CD4-positive, alpha-beta T cell treated with Interleukin-10 for 1 hour (primary cell): ENCODE measurements around the gene ANKRD9.

ENCODE experiments used
- DNase-seq: peaks from one replicate; pipeline ENCODE4 v3.0.0-alpha.2; 2020

The ANKRD9 gene

DNA sequence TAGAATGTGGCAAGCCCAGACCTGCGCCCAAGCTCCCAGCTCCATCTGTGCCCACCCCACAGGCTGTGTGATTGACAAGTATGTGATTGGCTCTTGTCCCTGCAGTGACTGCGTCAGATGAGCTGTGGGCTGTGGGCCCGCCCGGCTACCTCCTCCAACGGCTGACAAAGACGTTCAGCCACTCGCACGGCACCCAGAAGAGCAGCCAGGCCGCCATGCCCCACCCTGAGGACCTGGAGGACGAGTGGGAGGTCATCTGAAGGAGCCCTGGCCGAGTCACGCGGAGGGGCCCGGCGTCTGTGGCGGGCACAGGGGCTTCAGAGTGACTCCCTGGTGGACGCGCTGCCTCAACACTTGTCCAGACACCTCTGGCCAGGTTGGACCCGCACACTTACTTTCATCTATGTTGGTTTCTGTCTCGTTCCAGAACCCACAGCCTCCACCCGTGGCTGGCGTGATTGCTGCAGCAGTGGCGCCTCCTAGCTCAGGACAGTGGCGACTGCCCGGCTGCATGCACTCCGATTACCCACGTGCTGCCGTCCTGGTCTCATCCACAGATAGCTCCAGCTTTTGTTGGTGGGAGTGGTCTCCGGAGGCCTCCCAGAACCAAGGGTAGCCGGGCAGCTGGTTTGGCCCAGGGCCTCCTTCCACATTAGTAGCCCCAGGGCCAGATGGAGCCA is 11.4 kb downstream of the ANKRD9 start:
- no peak for DNase-seq

DNA sequence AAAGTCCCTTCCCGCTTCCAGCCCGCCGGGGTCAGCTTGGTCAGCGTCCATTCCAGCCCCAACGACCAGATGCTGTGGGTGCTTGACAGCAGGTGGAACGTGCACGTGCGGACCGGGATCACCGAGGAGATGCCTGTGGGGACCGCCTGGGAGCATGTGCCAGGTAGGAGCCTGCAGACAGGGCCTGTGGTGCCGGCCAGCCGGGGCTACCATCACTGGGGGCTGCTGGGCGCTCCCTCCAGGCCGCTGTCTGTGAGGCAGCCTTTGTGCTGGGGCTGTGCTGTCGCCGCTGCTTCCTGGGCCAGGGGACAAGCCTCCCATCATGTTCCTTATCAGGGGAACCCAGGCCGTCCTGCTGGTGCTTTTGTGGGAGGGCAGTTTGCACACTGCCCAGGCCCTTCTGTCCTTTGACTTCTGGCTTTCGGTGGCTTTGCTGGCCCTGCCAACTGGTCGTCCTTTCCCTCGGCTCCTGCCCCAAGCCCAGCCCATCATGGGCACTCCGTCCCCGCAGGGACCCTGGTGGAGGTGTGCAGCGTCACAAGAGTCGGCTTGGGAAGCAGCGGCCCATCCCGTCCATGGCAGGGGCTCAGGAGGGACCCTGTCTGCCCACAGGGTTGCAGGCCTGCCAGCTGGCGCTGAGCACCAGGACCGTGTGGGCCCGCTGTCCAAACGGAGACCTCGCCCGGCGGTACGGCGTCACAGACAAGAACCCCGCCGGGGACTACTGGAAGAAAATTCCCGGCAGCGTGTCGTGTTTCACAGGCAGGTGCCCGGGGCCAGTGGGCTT is 12.4 kb downstream of the ANKRD9 start:
- DNase-seq: no peak

DNA sequence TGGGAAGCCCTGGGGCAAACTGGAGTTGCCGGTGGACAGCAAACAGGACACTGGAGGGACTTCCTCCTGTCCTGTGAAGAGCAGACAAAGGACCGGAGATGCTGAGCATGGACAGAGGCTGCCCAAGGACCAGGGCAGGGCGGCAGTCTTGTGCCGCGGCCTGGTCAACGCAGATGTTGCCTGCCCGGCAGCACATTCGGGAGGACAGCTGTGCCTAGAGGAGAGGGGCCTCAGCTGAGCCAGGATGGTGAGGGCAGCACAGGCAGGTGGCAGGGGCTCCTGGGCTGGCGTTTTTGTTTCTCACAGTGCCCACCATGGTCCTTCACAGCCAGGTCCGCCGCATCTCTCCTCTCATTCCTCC is 13.3 kb downstream of the ANKRD9 start:
- DNase-seq: no peak

DNA sequence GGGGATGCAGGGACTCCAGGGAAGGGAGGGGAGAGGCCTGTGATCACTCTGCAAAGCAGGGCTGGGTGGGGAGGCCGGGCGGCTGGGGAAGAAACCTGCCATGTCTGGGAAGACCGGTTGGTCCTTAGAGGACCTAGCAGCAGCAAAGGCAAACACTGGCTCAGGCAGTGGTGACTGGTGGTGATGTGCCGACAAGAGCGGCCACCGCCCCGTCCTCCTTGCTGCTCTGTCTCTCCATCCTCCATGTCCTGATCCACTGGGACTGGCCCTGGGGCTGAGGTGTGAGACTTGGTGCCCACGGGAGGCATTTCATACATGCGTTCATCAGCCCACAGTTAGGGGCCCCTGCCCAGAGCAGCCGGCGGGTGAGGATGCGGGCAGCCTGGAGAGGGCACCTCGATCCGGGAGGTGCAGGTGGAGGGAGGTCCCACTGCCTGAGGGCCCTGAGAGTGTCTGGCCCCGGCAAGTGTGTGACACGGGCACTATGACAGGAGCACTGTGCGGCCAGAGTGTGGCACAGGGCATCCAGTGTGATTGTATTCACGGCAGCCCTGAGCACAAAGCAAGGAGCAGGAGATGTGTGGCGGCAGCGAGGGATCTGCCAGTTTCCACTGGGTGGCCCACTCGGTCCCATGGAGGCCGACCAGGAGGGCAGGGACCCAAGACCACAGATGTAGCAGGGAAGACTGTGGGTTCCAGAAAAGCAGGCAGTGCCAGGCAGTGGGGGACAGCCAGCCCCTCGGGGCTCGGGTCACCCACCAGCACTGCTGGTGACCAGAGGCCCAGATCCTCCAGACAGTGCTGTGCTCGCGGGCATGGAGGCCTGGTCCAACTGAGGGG is 13.9 kb downstream of the ANKRD9 start:
- DNase-seq: no peak

DNA sequence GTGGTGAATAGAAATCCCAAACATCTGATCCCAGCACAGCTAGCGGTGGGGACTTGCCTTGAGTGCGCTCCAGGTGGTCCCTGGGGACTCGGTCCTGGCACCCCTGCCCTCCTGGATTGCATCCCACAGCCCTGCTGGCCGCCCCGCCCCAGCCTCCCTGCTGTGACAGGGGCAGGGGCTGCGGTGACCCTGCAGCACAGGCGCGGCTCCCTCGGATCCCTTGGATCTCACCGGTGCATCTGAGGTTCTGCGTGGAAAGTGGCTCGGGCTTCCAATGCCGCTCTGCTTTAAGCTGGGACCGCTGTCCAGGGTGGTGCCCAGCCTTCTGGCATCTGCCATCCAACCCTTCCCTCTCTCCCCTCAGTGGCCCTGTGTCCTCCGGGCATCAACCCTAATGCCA is 16.0 kb downstream of the ANKRD9 start:
- no peak for DNase-seq

DNA sequence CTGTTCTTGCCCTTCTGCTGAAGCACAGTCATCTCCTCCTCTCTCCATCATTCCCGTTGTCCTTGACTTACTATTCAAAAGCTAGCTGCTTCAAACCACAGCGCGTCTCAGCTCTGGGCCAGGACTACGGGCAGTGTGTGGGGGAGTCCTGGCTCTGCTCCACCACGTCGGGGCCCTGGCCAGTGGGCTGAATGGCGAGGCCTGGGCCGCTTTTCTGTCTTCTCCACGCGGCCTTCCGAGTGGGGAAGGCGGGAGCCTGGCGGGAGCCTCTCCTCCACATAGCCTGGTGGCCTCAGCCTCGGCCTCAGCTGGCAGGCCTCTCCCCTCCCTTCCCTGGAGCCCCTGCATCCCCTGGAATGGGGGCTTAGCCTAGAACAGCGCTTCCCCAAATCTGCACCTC is 16.5 kb downstream of the ANKRD9 start:
- no peak for DNase-seq

DNA sequence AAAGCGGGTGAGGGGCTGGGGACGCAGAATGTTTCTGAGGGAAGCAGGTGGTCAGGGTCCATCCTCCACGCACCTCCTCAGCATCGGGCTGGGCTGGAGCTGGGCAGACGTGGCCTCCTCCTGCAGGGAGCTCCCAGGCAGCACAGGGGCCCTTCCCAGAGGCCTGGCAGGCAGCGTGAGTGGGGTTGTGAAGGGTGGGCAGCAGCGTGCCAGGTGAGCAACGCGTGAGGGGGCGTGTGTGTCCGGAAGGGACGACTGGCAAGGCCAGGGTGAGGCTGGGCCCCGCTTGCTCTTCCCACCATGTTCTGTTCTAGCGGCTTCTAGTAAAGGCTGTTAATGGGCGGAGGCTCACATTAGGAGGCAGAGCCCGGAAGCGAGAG is 17.1 kb downstream of the ANKRD9 start:
- DNase-seq: no peak

DNA sequence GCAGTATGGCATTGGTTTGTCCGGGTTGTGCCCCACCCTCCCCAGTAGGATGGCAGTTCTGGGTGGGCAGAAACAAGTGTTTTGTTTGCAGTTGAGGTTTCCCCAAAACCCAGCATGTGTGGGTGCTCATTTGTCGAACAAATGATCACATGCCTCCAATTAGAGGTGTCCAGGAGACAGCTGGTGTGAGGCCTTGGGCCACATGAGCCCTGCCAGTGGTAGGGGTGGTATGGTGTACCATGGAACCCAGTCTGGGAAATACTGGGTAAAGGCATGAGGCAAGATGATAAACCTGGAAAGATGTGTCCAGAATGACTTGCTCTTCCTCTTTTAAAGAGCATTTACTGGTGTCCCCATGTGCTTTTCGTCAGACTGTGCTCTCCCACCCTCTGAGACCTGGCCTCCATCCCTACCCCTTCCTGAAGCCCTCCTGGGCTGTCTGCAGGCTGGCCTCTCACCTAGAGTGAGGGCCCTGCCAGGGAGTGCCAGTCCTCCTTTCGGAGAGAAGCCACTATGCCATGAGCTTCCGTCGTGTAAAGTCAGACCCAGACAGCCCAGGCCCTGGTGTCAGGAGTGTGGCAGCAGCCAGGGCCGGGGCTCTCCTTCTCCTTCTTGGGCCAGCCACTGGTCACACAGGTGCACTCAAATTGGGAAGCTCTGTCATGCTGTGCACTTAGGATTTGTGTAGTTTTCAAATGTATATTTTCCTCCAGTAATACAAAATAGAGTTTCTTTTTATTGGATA is 17.6 kb downstream of the ANKRD9 start:
- no peak for DNase-seq

DNA sequence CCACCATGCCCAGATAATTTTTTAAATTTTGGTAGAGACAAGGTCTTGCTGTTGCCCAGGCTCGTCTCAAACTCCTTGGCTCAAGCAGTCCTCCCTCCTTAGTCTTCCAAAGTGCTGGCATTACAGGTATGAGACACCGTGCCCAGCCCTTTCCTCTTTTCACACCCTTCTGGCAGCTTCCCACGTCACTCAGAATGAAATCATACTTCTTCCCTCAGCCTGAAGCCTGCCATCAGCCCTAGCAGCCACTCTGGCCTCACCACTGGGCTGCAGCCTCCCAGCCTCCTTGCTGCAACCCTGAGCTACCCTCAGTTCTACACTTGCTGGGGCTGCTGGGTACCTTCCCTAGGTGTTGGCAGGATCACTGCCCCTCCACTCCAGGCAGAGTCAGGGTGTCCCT is 18.2 kb downstream of the ANKRD9 start:
- DNase-seq: no peak

DNA sequence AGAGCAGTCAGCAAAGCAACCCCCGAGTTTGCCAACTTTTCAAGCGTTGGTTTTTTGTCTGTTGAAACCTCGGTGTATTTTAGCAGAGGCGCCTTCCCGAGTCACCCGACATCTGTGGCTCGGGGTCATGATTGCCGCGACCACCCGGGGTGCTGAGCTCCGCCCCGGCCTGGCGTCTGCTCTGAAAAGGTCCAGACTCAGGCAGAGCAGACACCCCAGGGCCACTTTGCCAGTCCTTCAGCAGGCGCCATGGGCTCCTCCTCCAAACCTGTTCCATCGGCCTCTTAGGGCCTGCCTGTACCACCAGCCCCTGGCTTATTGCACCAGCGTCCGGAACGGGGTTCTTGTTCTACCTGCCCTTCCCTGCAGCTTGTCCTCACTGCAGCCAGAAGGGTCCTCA is 19.1 kb downstream of the ANKRD9 start:
- DNase-seq: no peak

DNA sequence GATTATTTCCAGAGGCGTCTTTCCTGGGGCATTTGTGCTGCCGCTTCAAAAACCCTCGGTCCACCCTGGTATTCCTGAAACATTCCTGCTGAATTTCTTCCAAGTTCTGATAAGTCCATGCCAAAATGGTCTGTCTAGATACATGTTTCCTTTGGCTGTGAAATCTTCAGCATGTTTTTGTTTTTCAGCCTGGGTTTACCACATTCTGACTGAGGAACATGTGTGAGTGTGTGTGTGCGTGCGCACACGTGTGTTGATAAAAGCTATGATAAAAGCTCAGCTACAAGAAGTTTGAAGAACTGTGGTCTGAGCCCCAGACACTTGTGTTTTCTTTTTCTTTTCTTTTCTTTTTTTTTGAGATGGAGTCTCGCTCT is 22.4 kb downstream of the ANKRD9 start:
- DNase-seq: no peak

DNA sequence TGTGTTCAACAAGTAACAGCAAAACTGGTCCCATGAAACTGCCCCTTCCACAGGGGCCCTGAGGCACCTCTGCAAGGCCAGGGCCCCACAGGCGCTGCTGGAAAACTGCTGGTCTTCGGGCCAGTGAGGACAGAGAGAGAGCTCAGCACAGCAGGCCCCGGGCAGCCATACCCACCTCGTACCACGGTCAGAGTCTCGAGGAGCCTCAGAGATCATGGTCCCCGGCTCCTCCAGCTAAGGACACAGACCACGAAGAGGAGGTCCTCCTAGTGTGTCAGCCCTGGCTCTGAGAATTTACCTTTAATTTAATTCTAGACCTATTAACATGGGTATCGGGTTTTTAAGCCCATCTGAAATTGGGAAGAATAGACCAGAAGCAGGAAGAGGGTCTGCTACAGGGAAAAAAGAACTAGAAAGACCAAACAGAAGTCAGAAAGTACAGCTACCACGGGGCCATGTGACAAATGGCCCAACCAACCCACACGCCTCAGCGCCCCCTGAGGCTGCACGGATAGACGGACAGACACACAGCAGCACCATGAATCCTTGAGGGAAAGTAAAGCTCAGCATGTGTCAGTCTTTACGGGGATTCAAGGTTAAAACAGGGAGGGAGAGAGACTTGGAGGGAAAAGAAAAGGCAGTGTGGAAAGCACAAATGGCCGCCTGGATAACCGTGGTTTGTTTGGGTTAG is 22.9 kb downstream of the ANKRD9 start:
- DNase-seq: no peak

DNA sequence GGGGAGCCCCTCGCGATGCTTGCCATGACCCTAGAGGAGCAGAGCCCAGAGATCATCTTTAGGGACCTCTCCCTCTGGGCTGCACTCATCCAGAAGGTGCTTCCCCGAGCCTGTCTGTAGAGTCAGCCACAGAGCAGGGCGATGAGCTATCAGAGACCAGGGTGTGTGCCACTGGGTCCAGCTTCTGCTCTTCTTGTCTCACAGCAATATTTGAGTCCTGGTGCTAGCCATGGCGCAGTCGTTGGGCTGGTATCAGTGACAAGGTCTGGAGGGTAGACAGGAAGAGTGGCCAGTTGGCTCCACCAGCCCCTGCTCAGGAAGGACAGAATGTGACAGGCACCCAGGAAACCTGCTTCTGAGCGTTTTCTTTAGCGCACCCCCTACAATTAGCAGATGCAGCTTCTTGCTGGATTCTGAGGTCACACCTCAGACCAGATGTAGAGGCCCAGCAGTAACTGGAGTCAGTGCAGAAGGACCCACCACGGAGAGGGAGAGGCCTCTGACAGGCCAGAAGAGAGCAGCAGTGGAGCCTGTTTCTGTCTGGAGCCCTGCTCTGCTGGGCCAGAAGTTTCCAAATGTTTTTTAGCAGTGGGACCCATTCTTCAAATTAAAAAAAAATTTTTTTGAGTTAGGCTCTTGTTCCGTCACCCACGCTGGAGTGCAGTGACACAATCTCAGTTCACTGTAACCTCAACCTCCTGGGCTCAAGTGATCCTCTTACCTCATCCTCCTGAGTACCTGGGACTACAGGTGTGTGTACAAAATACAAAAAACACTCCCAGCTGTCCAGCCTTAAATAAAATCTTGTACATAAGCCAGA is 23.7 kb downstream of the ANKRD9 start:
- no peak for DNase-seq

DNA sequence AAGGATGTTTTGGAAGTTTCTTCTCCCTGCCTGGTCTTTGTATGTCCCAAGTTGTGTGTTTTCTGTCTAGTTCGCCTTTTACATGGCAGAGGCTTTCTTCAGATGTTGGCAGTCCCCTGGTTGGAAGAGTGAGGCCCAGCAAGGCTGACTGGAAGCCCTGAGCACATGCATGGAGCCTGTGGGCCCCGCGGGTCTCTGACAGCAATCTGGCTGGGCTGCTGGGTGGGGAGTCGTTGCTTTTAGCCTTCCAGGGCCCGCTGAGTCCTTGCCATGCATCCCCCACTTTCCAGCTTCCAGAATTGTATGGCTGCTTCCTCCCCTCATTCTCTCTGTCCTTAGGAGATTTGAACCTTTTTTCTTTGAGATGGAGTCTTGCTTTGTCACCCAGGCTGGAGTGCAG is 25.3 kb downstream of the ANKRD9 start:
- DNase-seq: no peak

DNA sequence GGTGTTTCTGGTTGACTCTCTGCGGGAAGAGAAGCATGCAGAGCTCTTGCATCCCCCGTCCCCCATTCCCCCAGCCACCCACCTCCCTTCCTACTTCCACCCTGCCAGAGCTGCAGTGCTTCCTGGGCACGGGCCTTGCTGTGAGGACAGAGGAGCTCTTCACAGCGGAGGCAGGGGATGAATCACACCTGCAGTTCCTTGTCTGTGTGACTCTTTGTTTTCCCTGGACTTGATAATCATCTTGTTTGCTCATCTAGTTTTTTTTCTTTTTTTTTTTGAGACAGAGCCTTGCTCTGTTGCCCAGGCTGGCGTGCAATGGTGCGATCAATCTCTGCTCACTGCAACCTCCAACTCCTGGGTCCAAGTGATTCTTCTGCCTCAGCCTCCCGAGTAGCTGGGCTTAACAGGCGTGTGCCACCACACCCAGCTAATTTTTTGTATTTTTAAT is 27.8 kb downstream of the ANKRD9 start:
- DNase-seq: no peak

DNA sequence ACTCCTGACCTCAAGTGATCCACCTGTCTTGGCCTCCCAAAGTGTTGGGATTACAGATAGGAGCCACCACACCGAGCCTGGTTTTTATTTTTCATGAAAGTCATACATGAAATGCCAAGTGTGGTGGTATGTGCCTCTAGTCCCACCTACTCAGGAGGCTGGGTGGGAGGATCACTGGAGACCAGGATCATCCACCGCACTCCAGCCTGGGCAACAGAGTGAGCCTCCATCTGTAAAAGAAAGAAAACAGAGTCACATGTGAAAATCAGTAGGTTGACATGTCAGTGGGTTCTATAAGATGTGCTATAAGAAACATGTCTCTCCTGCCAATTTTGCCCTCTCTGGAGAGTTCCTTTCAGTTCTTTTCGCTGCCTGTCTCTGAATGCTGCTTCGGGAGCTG is 28.2 kb downstream of the ANKRD9 start:
- DNase-seq: no peak

DNA sequence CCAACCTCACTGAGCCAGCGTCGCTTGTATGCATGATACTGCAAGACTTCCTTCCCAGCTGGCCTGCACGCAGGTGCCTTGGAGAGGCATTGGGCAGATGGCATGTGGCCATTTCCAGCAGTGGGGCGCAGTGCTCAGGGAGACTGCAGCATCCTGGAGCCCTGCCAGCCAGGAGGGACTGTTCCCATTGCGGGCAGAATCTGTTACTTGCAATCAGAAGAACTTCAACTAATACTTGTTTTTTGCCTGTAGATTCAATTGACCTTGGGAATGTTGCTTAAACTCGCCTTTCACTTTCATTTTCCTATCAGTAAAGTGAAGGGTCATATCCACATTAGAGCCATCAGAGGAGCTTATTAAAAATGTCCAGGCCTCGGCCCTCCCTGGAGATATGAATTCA is 29.8 kb downstream of the ANKRD9 start:
- no peak for DNase-seq

DNA sequence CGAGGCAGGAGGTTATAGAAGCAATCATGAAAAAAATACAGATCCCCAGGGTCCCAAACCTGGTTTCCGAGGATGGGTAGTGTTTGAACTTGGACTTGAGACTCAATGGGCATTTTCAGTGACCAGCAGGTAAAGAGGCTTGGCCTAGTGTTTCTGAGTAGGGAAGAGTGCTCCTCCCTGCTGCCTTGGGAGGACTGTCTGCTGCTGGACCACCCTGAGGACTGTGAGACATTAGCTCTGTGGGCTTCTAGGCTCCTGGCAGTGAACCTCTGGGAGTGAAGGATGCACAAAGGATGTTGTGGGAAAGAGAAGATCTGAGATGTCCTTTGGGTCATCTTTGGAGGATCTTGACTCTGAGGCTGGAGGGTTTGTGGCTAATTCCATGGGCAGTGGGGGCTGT is 30.5 kb downstream of the ANKRD9 start:
- DNase-seq: no peak

DNA sequence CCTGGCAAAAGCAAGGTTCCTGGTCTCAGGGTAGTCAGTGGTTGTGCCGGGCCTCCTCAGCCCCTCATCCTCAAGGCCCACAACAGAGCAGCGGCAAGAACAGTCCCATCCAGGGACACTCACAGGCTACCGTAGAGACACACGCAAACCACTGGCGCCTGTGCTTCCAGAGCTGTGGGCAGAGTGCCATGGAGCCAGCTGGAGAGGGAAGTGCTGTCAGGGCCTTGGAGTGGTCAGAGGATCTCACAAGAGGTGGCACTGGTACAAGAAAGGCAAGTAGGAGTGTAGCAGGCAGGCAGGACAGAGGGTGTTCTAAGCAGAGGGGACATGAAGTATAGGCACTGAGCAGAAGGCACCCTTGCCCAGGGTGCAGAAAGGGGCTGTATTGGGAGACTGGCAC is 34.6 kb downstream of the ANKRD9 start:
- DNase-seq: no peak

DNA sequence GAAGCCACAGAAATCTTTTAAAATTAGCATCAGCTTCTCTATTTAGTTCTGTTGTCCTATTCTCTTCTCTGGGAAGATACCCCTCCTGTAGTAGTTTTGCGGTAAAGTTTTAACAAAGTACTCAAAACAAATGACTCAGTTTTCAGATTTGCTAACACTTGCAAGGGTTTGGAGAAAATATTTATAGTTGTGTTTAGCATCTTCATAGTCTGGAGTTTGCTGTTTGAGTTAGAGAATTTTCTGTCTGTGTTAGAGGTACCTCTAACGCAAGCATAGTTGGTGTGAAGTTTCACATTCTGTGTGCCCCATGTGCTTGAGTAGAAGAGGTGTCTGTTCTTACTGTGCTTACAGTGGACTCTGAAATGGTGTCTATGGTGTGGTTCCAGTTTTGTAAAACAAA is 36.0 kb downstream of the ANKRD9 start:
- DNase-seq: no peak

DNA sequence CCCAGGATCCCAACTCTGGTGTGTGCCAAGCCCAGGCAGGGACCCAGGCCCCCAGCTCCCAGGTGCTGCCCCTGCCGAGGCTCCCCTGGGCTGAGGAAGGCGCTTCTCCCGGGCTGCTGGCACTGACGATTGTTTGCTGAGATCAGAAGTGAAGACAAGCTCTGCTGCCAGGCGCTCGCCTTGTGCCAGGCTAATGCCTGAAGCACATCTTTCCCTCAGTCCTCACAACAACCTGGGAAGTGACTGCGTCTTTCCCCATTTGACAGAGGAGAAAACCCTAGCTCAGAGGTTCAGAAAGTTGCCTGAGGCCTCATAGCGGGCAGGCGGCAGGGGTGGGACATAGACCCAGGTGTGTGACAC is 36.8 kb downstream of the ANKRD9 start:
- no peak for DNase-seq
